ENCODE measurements around the gene EIF4EBP3. TPM values are rescaled to one million over a fixed set of nuclear protein-coding genes. Genes with fewer than 3 reads are reported as not detected.

Gene EIF4EBP3
- polyA plus RNA-seq (2012; ENCODE audit: missing spikeins): 7.2 TPM

DNA sequence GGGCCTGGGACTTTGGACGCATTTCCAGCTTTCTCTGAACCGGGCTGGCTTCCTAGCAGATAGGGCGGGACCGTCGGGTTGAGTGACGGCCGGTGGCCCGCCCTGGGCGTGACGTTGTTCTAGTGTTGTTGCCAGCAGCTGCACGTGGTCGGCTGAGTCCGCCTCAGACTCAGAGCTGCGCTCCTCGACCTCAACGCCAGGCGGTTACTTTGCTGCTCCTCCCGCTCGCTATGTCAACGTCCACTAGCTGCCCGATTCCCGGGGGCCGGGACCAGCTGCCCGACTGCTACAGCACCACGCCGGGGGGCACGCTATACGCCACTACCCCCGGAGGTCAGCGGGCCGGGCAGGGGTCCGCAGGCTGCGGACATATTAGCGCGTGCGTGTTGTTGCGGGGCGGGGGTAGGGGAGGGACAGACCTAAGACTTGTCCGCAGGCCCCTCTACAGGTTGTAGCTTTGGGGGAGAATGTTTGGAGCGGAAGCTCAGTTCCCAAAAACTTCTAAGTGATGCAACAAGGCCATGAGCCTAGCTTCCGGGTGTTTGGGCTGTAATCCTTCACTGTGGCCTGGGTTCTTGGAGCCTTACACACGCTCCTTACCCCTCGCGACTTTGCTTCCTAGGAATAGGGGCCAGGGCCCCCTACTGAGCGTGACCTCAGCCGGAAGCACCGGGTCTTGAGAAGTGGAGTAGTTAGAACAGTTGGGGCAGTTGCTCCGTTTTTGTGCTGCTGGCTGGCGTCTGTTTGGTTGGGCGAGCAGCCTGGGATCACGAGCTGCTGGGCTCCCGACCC, at the start of gene EIF4EBP3:
Gene EIF4EBP3, plus strand, starts transcription at position 155 of the 792 bp plus-strand sequence. Its CDS starts 76 bp downstream, at position 231.
- TF ChIP-seq TAF1 (IDR thresholded peaks at IDR 0.05; ENCODE audit: borderline replicate concordance, low read depth, low read length): no peak
- peak; percentile 68; the same call in 1 of the 2 replicates for TF ChIP-seq POLR2A (IDR thresholded peaks at IDR 0.05; ENCODE audit: low read depth, low read length)
- TF ChIP-seq POLR2AphosphoS5 (IDR thresholded peaks at IDR 0.05; ENCODE audit: low read depth, low read length): peak; percentile 55; the same call in 1 of the 2 replicates
- peak; percentile 98 for FAIRE-seq
- DNase-seq (ENCODE audit: insufficient read length): peak; percentile 82

DNA sequence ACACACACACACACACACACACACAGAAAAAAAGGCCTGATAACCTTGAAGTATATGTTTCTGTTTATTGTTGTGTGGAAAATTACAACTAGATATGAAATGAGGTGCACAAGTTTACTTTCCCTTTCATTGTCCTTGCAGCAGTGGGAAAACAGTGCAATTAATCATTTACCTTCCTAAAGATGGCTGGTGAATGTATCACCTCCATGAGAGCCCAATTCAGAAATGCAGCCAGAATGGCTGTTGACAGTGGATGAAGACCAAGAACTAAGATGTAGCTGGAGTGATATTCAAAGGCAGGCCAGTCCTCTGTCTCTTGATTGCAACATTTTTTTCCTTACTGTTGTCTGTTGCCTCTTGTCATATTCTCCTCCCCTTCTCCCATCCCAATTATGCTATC, 49.6 kb upstream of the EIF4EBP3 start:
- DNase-seq (ENCODE audit: insufficient read length) (no peak), FAIRE-seq (peak; percentile 73)
- TF ChIP-seq POLR2AphosphoS5 (IDR thresholded peaks at IDR 0.05; ENCODE audit: low read depth, low read length): no peak
- TF ChIP-seq TAF1 (IDR thresholded peaks at IDR 0.05; ENCODE audit: borderline replicate concordance, low read depth, low read length): no peak
- no peak for TF ChIP-seq POLR2A (IDR thresholded peaks at IDR 0.05; ENCODE audit: low read depth, low read length)

DNA sequence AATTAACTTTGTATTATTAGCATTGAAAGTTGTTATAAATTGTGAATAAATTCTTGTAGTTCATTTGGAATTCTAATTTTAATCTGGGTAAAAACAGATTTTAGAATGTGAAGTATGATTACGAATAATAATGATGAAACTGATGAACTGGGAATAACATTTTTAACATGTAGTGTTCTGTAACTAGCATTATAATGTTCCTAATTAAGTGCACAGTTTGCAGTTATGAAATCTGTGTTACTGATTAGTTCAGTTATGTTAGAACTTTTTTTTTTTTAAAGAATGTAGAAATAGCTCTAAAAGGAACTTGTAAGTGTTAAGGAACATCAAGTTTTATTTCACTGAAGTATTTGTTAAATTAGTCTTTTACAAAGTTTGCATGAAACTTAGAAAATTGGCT, 48.9 kb upstream of the EIF4EBP3 start:
- FAIRE-seq (no peak), DNase-seq (ENCODE audit: insufficient read length) (no peak)
- TF ChIP-seq TAF1 (IDR thresholded peaks at IDR 0.05; ENCODE audit: borderline replicate concordance, low read depth, low read length): no peak
- TF ChIP-seq POLR2AphosphoS5 (IDR thresholded peaks at IDR 0.05; ENCODE audit: low read depth, low read length): no peak
- TF ChIP-seq POLR2A (IDR thresholded peaks at IDR 0.05; ENCODE audit: low read depth, low read length): no peak

DNA sequence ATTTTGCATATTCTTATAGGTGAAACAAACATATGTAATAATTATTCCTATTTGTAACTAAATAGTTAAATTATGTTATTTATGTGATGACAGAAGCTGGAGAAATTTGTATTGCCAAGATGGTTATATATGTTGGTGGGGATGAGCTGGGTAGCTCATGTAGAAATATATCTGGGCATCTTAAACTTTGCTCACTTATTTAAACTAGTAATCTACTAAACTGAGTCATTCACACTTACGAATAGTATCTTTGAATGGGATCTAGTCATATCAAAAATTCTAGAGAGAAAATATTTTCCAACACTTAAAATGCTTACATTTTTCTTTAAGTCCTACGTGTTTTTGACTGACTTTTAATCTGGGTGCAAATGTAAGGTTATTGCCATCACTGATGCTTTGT, 44.6 kb upstream of the EIF4EBP3 start:
- no peak for FAIRE-seq
- no peak for DNase-seq (ENCODE audit: insufficient read length)
- TF ChIP-seq POLR2AphosphoS5 (IDR thresholded peaks at IDR 0.05; ENCODE audit: low read depth, low read length) (no peak), TAF1 (IDR thresholded peaks at IDR 0.05; ENCODE audit: borderline replicate concordance, low read depth, low read length) (no peak), POLR2A (IDR thresholded peaks at IDR 0.05; ENCODE audit: low read depth, low read length) (no peak)

DNA sequence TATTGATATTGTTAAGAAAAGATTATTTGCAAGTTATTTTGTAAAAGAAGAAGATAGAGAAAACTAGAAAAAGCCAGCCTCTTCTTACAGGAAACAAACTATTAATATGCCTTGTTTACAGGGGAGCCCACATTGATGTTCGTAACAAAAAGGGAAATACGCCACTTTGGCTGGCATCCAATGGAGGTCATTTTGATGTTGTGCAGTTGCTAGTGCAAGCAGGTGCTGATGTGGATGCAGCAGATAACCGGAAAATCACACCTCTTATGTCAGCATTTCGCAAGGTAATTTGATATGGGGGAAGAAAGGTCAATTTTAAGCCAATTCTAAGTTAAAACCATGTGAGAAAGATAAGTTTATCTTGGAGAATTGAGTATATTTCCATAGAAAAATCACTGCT, 37.6 kb upstream of the EIF4EBP3 start:
- TF ChIP-seq TAF1 (IDR thresholded peaks at IDR 0.05; ENCODE audit: borderline replicate concordance, low read depth, low read length): no peak
- TF ChIP-seq POLR2AphosphoS5 (IDR thresholded peaks at IDR 0.05; ENCODE audit: low read depth, low read length): no peak
- no peak for TF ChIP-seq POLR2A (IDR thresholded peaks at IDR 0.05; ENCODE audit: low read depth, low read length)
- DNase-seq (ENCODE audit: insufficient read length) (no peak), FAIRE-seq (no peak)

DNA sequence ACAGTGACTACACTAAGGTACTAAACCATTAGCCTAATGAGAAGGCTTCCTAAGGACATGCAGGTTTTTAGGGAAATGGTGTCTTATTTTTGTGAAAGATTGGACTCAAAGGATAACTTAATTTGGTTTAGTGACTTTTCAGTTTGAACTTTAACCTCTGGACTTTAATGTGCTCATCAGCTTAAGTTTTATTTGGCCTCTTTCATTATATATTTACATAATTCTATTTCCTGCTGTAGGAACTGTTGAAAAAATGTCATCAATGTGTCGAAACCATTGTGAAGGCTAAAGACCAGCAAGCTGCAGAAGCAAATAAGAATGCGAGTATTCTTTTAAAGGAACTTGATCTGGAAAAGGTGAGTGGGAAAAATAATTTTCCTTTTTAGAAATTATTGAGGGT, 34.3 kb upstream of the EIF4EBP3 start:
- FAIRE-seq (no peak), DNase-seq (ENCODE audit: insufficient read length) (no peak)
- TF ChIP-seq POLR2AphosphoS5 (IDR thresholded peaks at IDR 0.05; ENCODE audit: low read depth, low read length) (no peak), POLR2A (IDR thresholded peaks at IDR 0.05; ENCODE audit: low read depth, low read length) (no peak), TAF1 (IDR thresholded peaks at IDR 0.05; ENCODE audit: borderline replicate concordance, low read depth, low read length) (no peak)

DNA sequence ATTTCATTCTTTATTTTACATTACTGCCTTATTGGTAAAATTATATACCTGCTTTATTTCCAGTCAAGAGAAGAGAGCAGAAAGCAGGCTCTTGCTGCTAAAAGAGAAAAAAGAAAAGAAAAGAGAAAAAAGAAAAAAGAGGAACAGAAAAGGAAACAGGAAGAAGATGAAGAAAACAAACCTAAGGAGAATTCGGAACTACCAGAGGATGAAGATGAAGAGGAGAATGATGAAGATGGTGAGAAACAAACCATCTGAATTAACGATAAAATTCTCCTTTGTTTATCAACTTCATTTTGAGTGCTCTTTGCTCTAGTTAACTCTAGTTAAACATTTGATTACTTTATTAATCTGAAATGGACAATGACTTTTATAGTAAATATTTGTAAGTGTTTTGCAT, 23.5 kb upstream of the EIF4EBP3 start:
- FAIRE-seq: no peak
- DNase-seq (ENCODE audit: insufficient read length): no peak
- TF ChIP-seq TAF1 (IDR thresholded peaks at IDR 0.05; ENCODE audit: borderline replicate concordance, low read depth, low read length) (no peak), POLR2A (IDR thresholded peaks at IDR 0.05; ENCODE audit: low read depth, low read length) (no peak), POLR2AphosphoS5 (IDR thresholded peaks at IDR 0.05; ENCODE audit: low read depth, low read length) (no peak)

DNA sequence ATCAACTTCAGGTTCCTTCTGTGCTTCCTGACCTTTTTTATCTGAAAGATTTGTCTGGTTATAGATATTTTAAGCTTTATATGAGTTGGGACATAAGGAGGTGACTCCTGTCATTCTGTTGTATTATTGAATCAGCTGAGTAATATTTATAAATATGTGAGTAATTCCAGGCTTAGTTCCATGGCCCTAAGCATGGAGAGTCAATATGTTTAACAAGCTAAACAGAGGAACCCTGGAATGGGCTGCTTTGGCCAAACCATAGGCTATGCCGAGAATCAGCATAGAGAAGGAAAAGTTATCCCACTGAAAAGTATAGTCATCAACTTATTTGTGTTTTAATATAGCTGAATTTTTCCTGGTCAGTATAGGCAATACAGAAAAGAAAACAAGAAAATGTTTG, 7.2 kb upstream of the EIF4EBP3 start:
- no peak for TF ChIP-seq POLR2AphosphoS5 (IDR thresholded peaks at IDR 0.05; ENCODE audit: low read depth, low read length)
- no peak for TF ChIP-seq POLR2A (IDR thresholded peaks at IDR 0.05; ENCODE audit: low read depth, low read length)
- no peak for TF ChIP-seq TAF1 (IDR thresholded peaks at IDR 0.05; ENCODE audit: borderline replicate concordance, low read depth, low read length)
- no peak for FAIRE-seq
- DNase-seq (ENCODE audit: insufficient read length): no peak

DNA sequence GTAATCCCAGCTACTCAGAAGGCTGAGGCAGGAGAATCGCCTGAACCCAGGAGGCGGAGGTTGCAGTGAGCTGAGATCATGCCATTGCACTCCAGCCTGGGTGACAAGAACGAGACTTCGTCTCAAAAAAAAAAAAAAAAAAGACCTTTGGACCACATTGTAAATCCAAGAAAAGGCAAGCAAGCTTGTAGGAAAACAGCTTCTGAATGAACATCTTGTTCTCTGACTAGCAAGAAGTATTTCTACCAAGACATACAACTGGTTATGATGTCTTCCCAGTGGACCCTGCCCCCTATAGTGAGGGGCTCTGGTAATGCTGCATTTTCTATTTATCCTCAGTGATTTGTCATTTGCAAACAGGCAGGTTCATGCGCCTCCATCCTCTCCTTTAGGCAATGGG, 4.5 kb upstream of the EIF4EBP3 start:
- TF ChIP-seq TAF1 (IDR thresholded peaks at IDR 0.05; ENCODE audit: borderline replicate concordance, low read depth, low read length) (no peak), POLR2A (IDR thresholded peaks at IDR 0.05; ENCODE audit: low read depth, low read length) (no peak), POLR2AphosphoS5 (IDR thresholded peaks at IDR 0.05; ENCODE audit: low read depth, low read length) (no peak)
- DNase-seq (ENCODE audit: insufficient read length) (no peak), FAIRE-seq (no peak)

DNA sequence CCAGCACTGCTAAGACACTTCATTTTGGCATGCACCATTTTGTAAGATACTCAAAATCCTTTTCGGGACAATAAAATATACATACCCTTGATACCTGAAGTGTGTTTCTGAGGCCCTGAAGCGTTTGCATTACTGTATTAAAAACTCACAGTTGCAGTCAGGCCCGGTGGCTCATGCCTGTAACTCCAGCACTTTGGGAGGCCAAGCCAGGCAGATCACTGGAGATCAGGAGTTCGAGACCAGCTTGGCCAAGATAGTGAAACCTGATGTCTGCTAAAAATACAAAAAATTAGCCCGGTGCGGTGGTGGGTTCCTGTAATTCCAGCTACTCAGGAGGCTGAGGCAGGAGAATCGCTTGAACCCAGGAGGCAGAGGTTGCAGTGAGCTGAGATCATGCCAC, 2.5 kb upstream of the EIF4EBP3 start:
- FAIRE-seq (no peak), DNase-seq (ENCODE audit: insufficient read length) (no peak)
- TF ChIP-seq TAF1 (IDR thresholded peaks at IDR 0.05; ENCODE audit: borderline replicate concordance, low read depth, low read length) (no peak), POLR2AphosphoS5 (IDR thresholded peaks at IDR 0.05; ENCODE audit: low read depth, low read length) (no peak), POLR2A (IDR thresholded peaks at IDR 0.05; ENCODE audit: low read depth, low read length) (no peak)

DNA sequence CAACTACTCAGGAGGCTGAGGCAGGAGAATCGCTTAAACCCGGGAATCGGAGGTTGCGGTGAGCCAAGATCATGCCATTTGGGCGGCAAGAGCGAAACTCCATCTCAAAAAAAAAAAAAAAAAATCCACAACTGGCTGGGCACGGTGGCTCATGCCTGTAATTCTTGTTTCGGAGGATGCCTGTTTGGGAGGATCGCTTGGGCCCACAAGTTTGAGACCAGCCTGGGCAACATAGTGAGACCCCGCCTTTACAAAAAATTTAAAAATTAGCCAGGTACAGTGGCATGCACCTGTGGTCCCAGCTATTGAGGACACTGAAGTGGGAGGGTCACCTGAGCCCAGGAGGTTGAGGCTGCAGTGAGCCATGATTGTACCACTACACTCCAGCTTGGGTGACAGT, 1.9 kb upstream of the EIF4EBP3 start:
- no peak for TF ChIP-seq TAF1 (IDR thresholded peaks at IDR 0.05; ENCODE audit: borderline replicate concordance, low read depth, low read length)
- TF ChIP-seq POLR2AphosphoS5 (IDR thresholded peaks at IDR 0.05; ENCODE audit: low read depth, low read length): no peak
- TF ChIP-seq POLR2A (IDR thresholded peaks at IDR 0.05; ENCODE audit: low read depth, low read length): no peak
- DNase-seq (ENCODE audit: insufficient read length): no peak
- no peak for FAIRE-seq

DNA sequence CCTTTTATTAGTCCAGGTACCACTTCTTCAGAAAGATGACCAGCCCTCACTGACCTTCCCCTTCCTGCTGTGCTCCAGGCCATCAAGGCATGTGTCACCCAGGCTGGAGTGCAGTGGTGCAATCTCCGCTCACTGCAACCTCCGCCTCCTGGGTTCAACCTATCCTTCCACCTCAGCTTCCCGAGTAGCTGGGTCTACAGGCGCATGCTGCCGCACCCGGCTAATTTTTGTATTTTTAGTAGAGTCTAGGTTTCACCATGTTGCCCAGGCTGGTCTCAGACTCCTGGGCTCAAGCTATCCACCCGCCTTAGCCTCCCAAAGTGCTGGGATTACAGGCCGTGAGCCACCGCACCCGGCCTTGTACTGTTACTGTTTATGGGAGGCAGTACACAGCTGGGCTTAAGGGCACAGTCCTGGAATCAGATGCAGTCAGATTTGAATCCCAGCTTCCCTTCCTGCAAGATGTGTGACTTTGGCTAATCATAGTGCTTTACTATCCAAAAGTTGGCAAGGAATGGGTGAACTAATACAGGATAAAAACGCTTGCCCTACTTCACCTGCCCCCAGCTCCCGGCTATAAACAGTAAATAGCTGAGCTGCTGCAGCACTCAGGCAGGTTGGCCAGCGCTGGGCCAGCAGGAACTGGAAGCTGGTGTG, 483 bp upstream of the EIF4EBP3 start:
- FAIRE-seq (no peak), DNase-seq (ENCODE audit: insufficient read length) (no peak)
- peak; percentile 6; the same call in 1 of the 2 replicates for TF ChIP-seq POLR2AphosphoS5 (IDR thresholded peaks at IDR 0.05; ENCODE audit: low read depth, low read length)
- no peak for TF ChIP-seq TAF1 (IDR thresholded peaks at IDR 0.05; ENCODE audit: borderline replicate concordance, low read depth, low read length)
- TF ChIP-seq POLR2A (IDR thresholded peaks at IDR 0.05; ENCODE audit: low read depth, low read length): no peak
